ENCODE results near the gene CELF5.

- no peak for TF ChIP-seq CTCF (IDR thresholded peaks at IDR 0.05)
- no peak for TF ChIP-seq POLR2A (IDR thresholded peaks at IDR 0.05)
Observed at GRCh38 chr19:3320853-3321252, 96.4 kb downstream of the CELF5 start.
